HepG2 (cell line): ENCODE measurements around the gene RNLS. TPM values are rescaled to one million over a fixed set of nuclear protein-coding genes. Genes with fewer than 3 reads are reported as not detected.

Experiments used
- ATAC-seq: fragments of 200-7000 bp; cut with Tn5 transposase; 3 replicates; pipeline ENCODE4 v1.9.1; 2020; ENCODE audit warnings: mild to moderate bottlenecking, moderate library complexity
- BruUV-seq: library from RNA; stranded (reverse); fragments of 400-500 nt; replicated peaks from 2 replicates; lab custom pipeline; 2021; lab: Mats Ljungman, UMichigan
- CTCF ChIA-PET: fragments of 300-600 bp; formaldehyde crosslinking; extraction: SDS; loops from one replicate; lab custom pipeline; 2021; ENCODE audit warnings: low total read pairs, inconsistent platforms, low intra/inter-chr PET ratio; lab: Yijun Ruan, JAX
- POLR2A ChIA-PET: fragments of 350-600 bp; sonication (Branson Sonifier 250); formaldehyde crosslinking; loops from one replicate; lab custom pipeline; 2020; ENCODE audit warnings: antibody characterized with exemption, inconsistent platforms; lab: Yijun Ruan, JAX
- DNase-seq: peaks from one replicate; pipeline ENCODE4 v3.0.0-alpha.2; 2015; ENCODE audit warnings: low spot score
- FAIRE-seq: peaks from 3 replicates; lab custom pipeline; 2011; peaks lifted over from hg19 to GRCh38; lab: Jason Lieb, UNC
- H2AFZ ChIP-seq: one replicate; pipeline ENCODE4 v1.6.1; 2011; ENCODE audit warnings: low read length, inconsistent platforms
- H3K27ac ChIP-seq: fragments of 300-600 bp; 3 replicates; pipeline ENCODE4 v1.8.0; 2011; ENCODE audit warnings: mixed run types, mild to moderate bottlenecking, mixed read lengths, low read length, inconsistent platforms; ENCODE audit not compliant: insufficient read depth; ENCODE audit errors: extremely low read length
- H3K27me3 ChIP-seq, 2 experiments: fragments of 200-600 bp in 1 of 2; 2 replicates in 1 of 2; 3 replicates in 1 of 2; pipeline versions ENCODE4 v1.6.0 to v1.8.0; 2011; ENCODE audit warnings: low read length in 2 of 2, mild to moderate bottlenecking in 2 of 2, moderate library complexity in 2 of 2, inconsistent platforms in 1 of 2; ENCODE audit not compliant: insufficient read depth in 2 of 2, control insufficient read depth in 1 of 2
- H3K36me3 ChIP-seq, 2 experiments: fragments of 200-600 bp in 1 of 2; replicated peaks in 1 of 2; 2 replicates in 1 of 2; 3 replicates in 1 of 2; pipeline versions ENCODE4 v1.5.1 to v1.8.0; 2011; ENCODE audit warnings: low read length in 2 of 2, inconsistent platforms in 1 of 2; ENCODE audit not compliant: insufficient read depth in 2 of 2, control insufficient read depth in 1 of 2
- H3K4me1 ChIP-seq: 2 replicates; pipeline ENCODE4 v1.5.1; 2012; ENCODE audit warnings: low read length, inconsistent platforms; ENCODE audit not compliant: insufficient read depth
- H3K4me2 ChIP-seq: 2 replicates; pipeline ENCODE4 v1.6.0; 2011; ENCODE audit warnings: low read depth, low read length, inconsistent platforms
- H3K4me3 ChIP-seq, 3 experiments: fragments of 200-600 bp in 1 of 3; sonication (generic), shearing (Covaris generic) in 1 of 3; replicated peaks in 1 of 3; 2 replicates each; pipeline ENCODE4 v1.5.1; 2011 to 2016; ENCODE audit warnings: low read length in 3 of 3, inconsistent platforms in 2 of 3, low read depth in 2 of 3, mild to moderate bottlenecking in 2 of 3, control low read depth in 1 of 3, mixed read lengths in 1 of 3; ENCODE audit not compliant: insufficient read depth in 1 of 3
- H3K79me2 ChIP-seq: one replicate; pipeline ENCODE4 v1.6.1; 2011; ENCODE audit warnings: low read length, inconsistent platforms; ENCODE audit not compliant: insufficient read depth
- H3K9ac ChIP-seq: 2 replicates; pipeline ENCODE4 v1.6.0; 2011; ENCODE audit warnings: mild to moderate bottlenecking, low read depth, low read length, inconsistent platforms; ENCODE audit not compliant: insufficient read depth
- H3K9me3 ChIP-seq: 2 replicates; pipeline ENCODE4 v1.5.1; 2012; ENCODE audit warnings: mild to moderate bottlenecking, low read length
- H4K20me1 ChIP-seq: 2 replicates; pipeline ENCODE4 v1.6.0; 2011; ENCODE audit warnings: inconsistent platforms, mild to moderate bottlenecking, low read length, moderate library complexity; ENCODE audit not compliant: insufficient read depth
- EED ChIP-seq: sonication (generic); formaldehyde crosslinking; IDR thresholded peaks from 2 replicates; pipeline ENCODE4 v1.5.0; 2020; ENCODE audit warnings: mild to moderate bottlenecking, missing genetic modification reagents
- MIER2 ChIP-seq: IDR thresholded peaks from 2 replicates; pipeline ENCODE4 v1.6.1; 2016; ENCODE audit warnings: missing biosample characterization, missing genetic modification reagents
- SIN3B ChIP-seq: fragments of 150-350 bp; IDR thresholded peaks from 2 replicates; pipeline ENCODE4 v1.6.1; 2014; ENCODE audit warnings: low read length
- WGBS: methylation state at CpG from one replicate; pipeline ENCODE4 v1.1.6; 2017; ENCODE audit warnings: low lambda C conversion rate; 5-methylcytosine and 5-hydroxymethylcytosine counted together
- in situ Hi-C: cut with HindIII; loops from 2 replicates; pipeline ENCODE4 v1.10.0; 2017; ENCODE audit warnings: low pct_unique_long_range_greater_than_20kb; ENCODE audit not compliant: extremely low pct_ligation_motif_present
- intact Hi-C: fragments of 100-400 bp; cut with micrococcal nuclease; formaldehyde crosslinking; loops from one replicate; pipeline ENCODE4 v1.10.0; 2022; ENCODE audit not compliant: unreplicated experiment
- polyA plus RNA-seq, 8 experiments: library from polyadenylated mRNA; depleted of rRNA in 3 of 8; stranded (reverse) in 7 of 8; unstranded in 1 of 8; fragments of >200 nt; fragmentation: Illumina TruSeq in 4 of 8; extraction: Trizol in 4 of 8; gene quantifications; 2 replicates each; pipeline versions ENCODE4 v1.2.1 to v1.2.3, GENCODE V29; 2011 to 2016; ENCODE audit warnings: low read depth in 4 of 8, missing spikeins in 1 of 8, mixed read lengths in 1 of 8; ENCODE audit not compliant: insufficient read depth in 1 of 8
- total RNA-seq, 5 experiments: library from RNA; depleted of rRNA; stranded (reverse); fragments of >200 nt; fragmentation: Illumina TruSeq; extraction: Trizol; gene quantifications; 2 replicates each; pipeline ENCODE4 v1.2.3, GENCODE V29; 2016; ENCODE audit warnings: low read depth in 1 of 5
- TF ChIP-seq, protein P1 (sequence below): sonication (generic); formaldehyde crosslinking; IDR thresholded peaks from 2 replicates; pipeline ENCODE4 v1.5.1; 2020; ENCODE audit warnings: mild to moderate bottlenecking, missing genetic modification reagents, moderate library complexity
- TF ChIP-seq, protein P2 (sequence below): sonication (generic); formaldehyde crosslinking; IDR thresholded peaks from 2 replicates; pipeline ENCODE4 v1.5.0; 2020; ENCODE audit warnings: missing genetic modification reagents, mild to moderate bottlenecking, borderline replicate concordance
- TF ChIP-seq, protein P3 (sequence below): fragments of 450-650 bp; IDR thresholded peaks from 2 replicates; pipeline ENCODE4 v1.6.1; 2017; ENCODE audit warnings: mild to moderate bottlenecking
- TF ChIP-seq, protein P4 (sequence below): sonication (generic); formaldehyde crosslinking; IDR thresholded peaks from 2 replicates; pipeline ENCODE4 v1.5.0; 2020; ENCODE audit warnings: mild to moderate bottlenecking, missing genetic modification reagents
- TF ChIP-seq, protein P5 (sequence below): IDR thresholded peaks from 2 replicates; pipeline ENCODE4 v1.6.1; 2016; ENCODE audit warnings: control low read depth

Gene RNLS
- total and polyA plus RNA-seq, 2 of the 13 experiments (the other 11 are each of a cell fraction or from before 2014, with no cell fraction given) = not detected

DNA sequence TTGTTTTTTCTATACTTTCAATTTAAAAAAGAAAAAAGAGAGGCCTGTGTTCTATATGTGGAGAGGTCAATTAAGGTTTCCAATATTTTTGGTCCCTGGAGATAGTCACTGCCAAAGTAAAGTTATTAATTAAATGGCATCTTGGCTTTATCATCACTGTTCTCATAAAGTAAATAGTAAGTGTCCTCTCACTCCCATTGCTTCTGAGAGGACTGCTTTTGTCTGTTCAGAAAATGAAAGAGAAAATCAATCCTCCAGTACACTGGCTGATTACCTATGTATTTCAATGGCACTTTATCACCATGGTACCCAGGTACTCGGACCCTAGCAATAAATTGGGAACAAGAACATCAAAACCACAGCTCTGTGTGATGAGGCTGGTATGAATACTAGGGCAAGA, 94.0 kb downstream of the RNLS start:
- no peaks in the 10 kb centered on the region for H3K27me3 ChIP-seq
- BruUV-seq = no TSS peak
- no peak overlapping the region for H3K27ac ChIP-seq
- no peak overlapping the region for H3K4me3 ChIP-seq
- TF ChIP-seq, protein P1, sequence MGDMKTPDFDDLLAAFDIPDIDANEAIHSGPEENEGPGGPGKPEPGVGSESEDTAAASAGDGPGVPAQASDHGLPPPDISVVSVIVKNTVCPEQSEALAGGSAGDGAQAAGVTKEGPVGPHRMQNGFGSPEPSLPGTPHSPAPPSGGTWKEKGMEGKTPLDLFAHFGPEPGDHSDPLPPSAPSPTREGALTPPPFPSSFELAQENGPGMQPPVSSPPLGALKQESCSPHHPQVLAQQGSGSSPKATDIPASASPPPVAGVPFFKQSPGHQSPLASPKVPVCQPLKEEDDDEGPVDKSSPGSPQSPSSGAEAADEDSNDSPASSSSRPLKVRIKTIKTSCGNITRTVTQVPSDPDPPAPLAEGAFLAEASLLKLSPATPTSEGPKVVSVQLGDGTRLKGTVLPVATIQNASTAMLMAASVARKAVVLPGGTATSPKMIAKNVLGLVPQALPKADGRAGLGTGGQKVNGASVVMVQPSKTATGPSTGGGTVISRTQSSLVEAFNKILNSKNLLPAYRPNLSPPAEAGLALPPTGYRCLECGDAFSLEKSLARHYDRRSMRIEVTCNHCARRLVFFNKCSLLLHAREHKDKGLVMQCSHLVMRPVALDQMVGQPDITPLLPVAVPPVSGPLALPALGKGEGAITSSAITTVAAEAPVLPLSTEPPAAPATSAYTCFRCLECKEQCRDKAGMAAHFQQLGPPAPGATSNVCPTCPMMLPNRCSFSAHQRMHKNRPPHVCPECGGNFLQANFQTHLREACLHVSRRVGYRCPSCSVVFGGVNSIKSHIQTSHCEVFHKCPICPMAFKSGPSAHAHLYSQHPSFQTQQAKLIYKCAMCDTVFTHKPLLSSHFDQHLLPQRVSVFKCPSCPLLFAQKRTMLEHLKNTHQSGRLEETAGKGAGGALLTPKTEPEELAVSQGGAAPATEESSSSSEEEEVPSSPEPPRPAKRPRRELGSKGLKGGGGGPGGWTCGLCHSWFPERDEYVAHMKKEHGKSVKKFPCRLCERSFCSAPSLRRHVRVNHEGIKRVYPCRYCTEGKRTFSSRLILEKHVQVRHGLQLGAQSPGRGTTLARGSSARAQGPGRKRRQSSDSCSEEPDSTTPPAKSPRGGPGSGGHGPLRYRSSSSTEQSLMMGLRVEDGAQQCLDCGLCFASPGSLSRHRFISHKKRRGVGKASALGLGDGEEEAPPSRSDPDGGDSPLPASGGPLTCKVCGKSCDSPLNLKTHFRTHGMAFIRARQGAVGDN (CRISPR knock-in tag) = no peak
- TF ChIP-seq, protein P2, sequence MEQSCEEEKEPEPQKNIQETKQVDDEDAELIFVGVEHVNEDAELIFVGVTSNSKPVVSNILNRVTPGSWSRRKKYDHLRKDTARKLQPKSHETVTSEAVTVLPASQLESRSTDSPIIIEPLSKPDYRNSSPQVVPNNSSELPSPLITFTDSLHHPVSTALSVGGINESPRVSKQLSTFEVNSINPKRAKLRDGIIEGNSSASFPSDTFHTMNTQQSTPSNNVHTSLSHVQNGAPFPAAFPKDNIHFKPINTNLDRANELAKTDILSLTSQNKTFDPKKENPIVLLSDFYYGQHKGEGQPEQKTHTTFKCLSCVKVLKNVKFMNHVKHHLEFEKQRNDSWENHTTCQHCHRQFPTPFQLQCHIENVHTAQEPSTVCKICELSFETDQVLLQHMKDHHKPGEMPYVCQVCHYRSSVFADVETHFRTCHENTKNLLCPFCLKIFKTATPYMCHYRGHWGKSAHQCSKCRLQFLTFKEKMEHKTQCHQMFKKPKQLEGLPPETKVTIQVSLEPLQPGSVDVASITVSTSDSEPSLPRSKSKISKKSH (CRISPR knock-in tag) = no peak
- no peak for TF ChIP-seq SIN3B
- no peak for TF ChIP-seq MIER2 (CRISPR knock-in tag)
- TF ChIP-seq, protein P3, sequence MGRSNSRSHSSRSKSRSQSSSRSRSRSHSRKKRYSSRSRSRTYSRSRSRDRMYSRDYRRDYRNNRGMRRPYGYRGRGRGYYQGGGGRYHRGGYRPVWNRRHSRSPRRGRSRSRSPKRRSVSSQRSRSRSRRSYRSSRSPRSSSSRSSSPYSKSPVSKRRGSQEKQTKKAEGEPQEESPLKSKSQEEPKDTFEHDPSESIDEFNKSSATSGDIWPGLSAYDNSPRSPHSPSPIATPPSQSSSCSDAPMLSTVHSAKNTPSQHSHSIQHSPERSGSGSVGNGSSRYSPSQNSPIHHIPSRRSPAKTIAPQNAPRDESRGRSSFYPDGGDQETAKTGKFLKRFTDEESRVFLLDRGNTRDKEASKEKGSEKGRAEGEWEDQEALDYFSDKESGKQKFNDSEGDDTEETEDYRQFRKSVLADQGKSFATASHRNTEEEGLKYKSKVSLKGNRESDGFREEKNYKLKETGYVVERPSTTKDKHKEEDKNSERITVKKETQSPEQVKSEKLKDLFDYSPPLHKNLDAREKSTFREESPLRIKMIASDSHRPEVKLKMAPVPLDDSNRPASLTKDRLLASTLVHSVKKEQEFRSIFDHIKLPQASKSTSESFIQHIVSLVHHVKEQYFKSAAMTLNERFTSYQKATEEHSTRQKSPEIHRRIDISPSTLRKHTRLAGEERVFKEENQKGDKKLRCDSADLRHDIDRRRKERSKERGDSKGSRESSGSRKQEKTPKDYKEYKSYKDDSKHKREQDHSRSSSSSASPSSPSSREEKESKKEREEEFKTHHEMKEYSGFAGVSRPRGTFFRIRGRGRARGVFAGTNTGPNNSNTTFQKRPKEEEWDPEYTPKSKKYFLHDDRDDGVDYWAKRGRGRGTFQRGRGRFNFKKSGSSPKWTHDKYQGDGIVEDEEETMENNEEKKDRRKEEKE = no peak
- TF ChIP-seq, protein P4, sequence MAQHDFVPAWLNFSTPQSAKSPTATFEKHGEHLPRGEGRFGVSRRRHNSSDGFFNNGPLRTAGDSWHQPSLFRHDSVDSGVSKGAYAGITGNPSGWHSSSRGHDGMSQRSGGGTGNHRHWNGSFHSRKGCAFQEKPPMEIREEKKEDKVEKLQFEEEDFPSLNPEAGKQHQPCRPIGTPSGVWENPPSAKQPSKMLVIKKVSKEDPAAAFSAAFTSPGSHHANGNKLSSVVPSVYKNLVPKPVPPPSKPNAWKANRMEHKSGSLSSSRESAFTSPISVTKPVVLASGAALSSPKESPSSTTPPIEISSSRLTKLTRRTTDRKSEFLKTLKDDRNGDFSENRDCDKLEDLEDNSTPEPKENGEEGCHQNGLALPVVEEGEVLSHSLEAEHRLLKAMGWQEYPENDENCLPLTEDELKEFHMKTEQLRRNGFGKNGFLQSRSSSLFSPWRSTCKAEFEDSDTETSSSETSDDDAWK (CRISPR knock-in tag) = no peak
- no peak for TF ChIP-seq EED (CRISPR knock-in tag)
- TF ChIP-seq, protein P5, sequence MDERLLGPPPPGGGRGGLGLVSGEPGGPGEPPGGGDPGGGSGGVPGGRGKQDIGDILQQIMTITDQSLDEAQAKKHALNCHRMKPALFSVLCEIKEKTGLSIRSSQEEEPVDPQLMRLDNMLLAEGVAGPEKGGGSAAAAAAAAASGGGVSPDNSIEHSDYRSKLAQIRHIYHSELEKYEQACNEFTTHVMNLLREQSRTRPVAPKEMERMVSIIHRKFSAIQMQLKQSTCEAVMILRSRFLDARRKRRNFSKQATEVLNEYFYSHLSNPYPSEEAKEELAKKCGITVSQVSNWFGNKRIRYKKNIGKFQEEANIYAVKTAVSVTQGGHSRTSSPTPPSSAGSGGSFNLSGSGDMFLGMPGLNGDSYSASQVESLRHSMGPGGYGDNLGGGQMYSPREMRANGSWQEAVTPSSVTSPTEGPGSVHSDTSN (CRISPR knock-in tag) = no peak
- no peaks in the 10 kb centered on the region for H4K20me1 ChIP-seq
- in situ Hi-C loops = no loop called here
- H3K9me3 ChIP-seq = no peaks in the 10 kb centered on the region
- no peaks in the 10 kb centered on the region for H3K79me2 ChIP-seq
- intact Hi-C loops = no loop called here
- no peak overlapping the region for H3K4me2 ChIP-seq
- WGBS = 0% methylated on average over 1 of the region's 1 CpG
- no peak for FAIRE-seq
- no peaks in the 10 kb centered on the region for H3K4me1 ChIP-seq
- ChIA-PET POLR2A (no interaction called here), CTCF (no interaction called here)
- no peaks in the 10 kb centered on the region for H3K36me3 ChIP-seq
- H2AFZ ChIP-seq = no peak overlapping the region
- H3K9ac ChIP-seq = no peak overlapping the region
- no peak for ATAC-seq
- DNase-seq = no peak
